B cell (primary cell): ENCODE data around the gene EVA1A. TPM values are rescaled to one million over a fixed set of nuclear protein-coding genes. Genes with fewer than 3 reads are reported as not detected.

Experiments
- ATAC-seq: fragments of 200-7000 bp; cut with Tn5 transposase; one replicate; pipeline ENCODE4 v1.10.0; 2021; ENCODE audit warnings: low read depth, mild to moderate bottlenecking, moderate number of reproducible peaks, moderate library complexity
- CTCF ChIA-PET: fragments of 350-600 bp; sonication (Branson Sonifier 250); formaldehyde crosslinking; loops from one replicate; lab custom pipeline; 2021; ENCODE audit warnings: antibody characterized with exemption, inconsistent platforms; lab: Charles Lee
- POLR2A ChIA-PET: fragments of 350-600 bp; sonication (Branson Sonifier 250); formaldehyde crosslinking; loops from one replicate; lab custom pipeline; 2021; ENCODE audit warnings: antibody characterized with exemption; lab: Charles Lee
- DNase-seq: peaks from one replicate; pipeline ENCODE4 v3.0.0; 2013
- H2AFZ ChIP-seq: 2 replicates; pipeline ENCODE4 v1.6.1; 2012; ENCODE audit warnings: mild to moderate bottlenecking, low read depth, low read length; ENCODE audit not compliant: insufficient read depth, poor library complexity, severe bottlenecking
- H3K27ac ChIP-seq, 2 donors: 1 replicate in 1 of 2; 2 replicates in 1 of 2; pipeline ENCODE4 v1.5.1; 2012 to 2013; ENCODE audit warnings: low read length in 2 of 2, mild to moderate bottlenecking in 2 of 2, moderate library complexity in 1 of 2
- H3K27me3 ChIP-seq, 4 experiments: fragments of 200-600 bp in 1 of 4; sonication (generic) in 1 of 4; replicated peaks in 1 of 4; 1 replicate in 2 of 4; 2 replicates in 2 of 4; pipeline versions ENCODE4 v1.6.1 to v1.7.0; 2013 to 2016; ENCODE audit warnings: low read length in 3 of 4, mild to moderate bottlenecking in 2 of 4, mixed read lengths in 1 of 4, moderate library complexity in 1 of 4; ENCODE audit not compliant: insufficient read depth in 4 of 4, control insufficient read depth in 3 of 4; ENCODE audit errors: control extremely low read depth in 1 of 4
- H3K36me3 ChIP-seq, 2 experiments: replicated peaks in 1 of 2; 1 replicate in 1 of 2; 2 replicates in 1 of 2; pipeline versions ENCODE4 v1.6.1 to v1.7.1; 2013; ENCODE audit warnings: low read length in 1 of 2; ENCODE audit not compliant: insufficient read depth in 2 of 2, control insufficient read depth in 1 of 2; ENCODE audit errors: control extremely low read depth in 1 of 2, extremely low read depth in 1 of 2
- H3K4me1 ChIP-seq, 2 donors: fragments of 200-600 bp in 1 of 2; sonication (generic) in 1 of 2; 1 replicate in 1 of 2; 2 replicates in 1 of 2; pipeline versions ENCODE4 v1.5.1 to v1.6.1; 2013 to 2017; ENCODE audit warnings: low read length in 2 of 2; ENCODE audit not compliant: control insufficient read depth in 2 of 2, insufficient read depth in 2 of 2
- H3K4me2 ChIP-seq: replicated peaks from 2 replicates; pipeline ENCODE3; 2012; ENCODE audit warnings: mild to moderate bottlenecking, low read depth, low read length; ENCODE audit not compliant: poor library complexity, severe bottlenecking
- H3K4me3 ChIP-seq, 5 experiments: fragments of 200-600 bp in 1 of 5; sonication (generic) in 1 of 5; 1 replicate in 3 of 5; 2 replicates in 2 of 5; pipeline versions ENCODE4 v1.5.1 to v1.7.0; 2011 to 2016; ENCODE audit warnings: low read length in 4 of 5, mild to moderate bottlenecking in 4 of 5, low read depth in 2 of 5, control low read depth in 1 of 5, moderate library complexity in 1 of 5; ENCODE audit not compliant: insufficient read depth in 1 of 5; ENCODE audit errors: control extremely low read depth in 1 of 5, extremely low read depth in 1 of 5
- H3K79me2 ChIP-seq: fragments of 200-600 bp; sonication (generic); one replicate; pipeline ENCODE4 v1.6.0; 2016; ENCODE audit warnings: low read length; ENCODE audit not compliant: control insufficient read depth, insufficient read depth
- H3K9ac ChIP-seq: fragments of 200-600 bp; sonication (generic); 2 replicates; pipeline ENCODE4 v1.6.1; 2017; ENCODE audit warnings: mild to moderate bottlenecking, low read length, moderate library complexity
- H3K9me3 ChIP-seq, 3 donors: one replicate each; pipeline versions ENCODE4 v1.6.1 to v1.7.1; 2013; ENCODE audit warnings: low read length in 2 of 3; ENCODE audit not compliant: control insufficient read depth in 2 of 3, insufficient read depth in 1 of 3; ENCODE audit errors: control extremely low read depth in 1 of 3
- H4K20me1 ChIP-seq: 2 replicates; pipeline ENCODE4 v1.6.0; 2012; ENCODE audit warnings: mild to moderate bottlenecking, low read length; ENCODE audit not compliant: insufficient read depth, control insufficient read depth, poor library complexity, severe bottlenecking
- H3K27ac Mint-ChIP-seq: one replicate; pipeline ENCODE4 v1.8.0; 2021; ENCODE audit warnings: mixed read lengths
- H3K27me3 Mint-ChIP-seq: one replicate; pipeline ENCODE4 v1.8.0; 2021; ENCODE audit warnings: mixed read lengths
- H3K4me1 Mint-ChIP-seq: one replicate; pipeline ENCODE4 v1.8.0; 2021; ENCODE audit warnings: mixed read lengths
- H3K4me3 Mint-ChIP-seq: one replicate; pipeline ENCODE4 v1.8.0; 2021; ENCODE audit warnings: mixed read lengths
- H3K9me3 Mint-ChIP-seq: one replicate; pipeline ENCODE4 v1.8.0; 2022; ENCODE audit warnings: mixed read lengths; ENCODE audit not compliant: insufficient read depth
- EZH2 ChIP-seq: IDR thresholded peaks from 2 replicates; pipeline ENCODE4 v1.6.1; 2012; ENCODE audit warnings: borderline replicate concordance, low read depth, mild to moderate bottlenecking, moderate library complexity, low read length; ENCODE audit not compliant: insufficient read depth, poor library complexity, severe bottlenecking
- WGBS: methylation state at CpG from one replicate; pipeline ENCODE4 v1.1.5; 2013; ENCODE audit warnings: missing lambda C conversion rate; ENCODE audit not compliant: insufficient coverage; 5-methylcytosine and 5-hydroxymethylcytosine counted together
- intact Hi-C: fragments of 100-400 bp; cut with micrococcal nuclease; formaldehyde crosslinking; loops from one replicate; pipeline ENCODE4 v1.10.0; 2022
- polyA plus RNA-seq: library from polyadenylated mRNA; depleted of rRNA; stranded (reverse); fragments of >200 nt; gene quantifications from 2 replicates; pipeline ENCODE4 v1.2.3, GENCODE V29; 2012
- total RNA-seq, 2 donors: library from RNA; stranded (reverse); fragments of 120-200 nt in 1 of 2; gene quantifications; 1 replicate in 1 of 2; 2 replicates in 1 of 2; pipeline versions ENCODE4 v1.2.3 to v1.2.4, GENCODE V29; 2013 to 2022
- TF ChIP-seq, protein P1 (sequence below): fragments of 200-600 bp; IDR thresholded peaks from one replicate; pipeline ENCODE4 v1.8.0; 2022; ENCODE audit warnings: antibody characterized with exemption, mild to moderate bottlenecking

Gene EVA1A
- total and polyA plus RNA-seq, 2 donors (not counting 1 experiment from before 2014, with no cell fraction given): not detected

DNA sequence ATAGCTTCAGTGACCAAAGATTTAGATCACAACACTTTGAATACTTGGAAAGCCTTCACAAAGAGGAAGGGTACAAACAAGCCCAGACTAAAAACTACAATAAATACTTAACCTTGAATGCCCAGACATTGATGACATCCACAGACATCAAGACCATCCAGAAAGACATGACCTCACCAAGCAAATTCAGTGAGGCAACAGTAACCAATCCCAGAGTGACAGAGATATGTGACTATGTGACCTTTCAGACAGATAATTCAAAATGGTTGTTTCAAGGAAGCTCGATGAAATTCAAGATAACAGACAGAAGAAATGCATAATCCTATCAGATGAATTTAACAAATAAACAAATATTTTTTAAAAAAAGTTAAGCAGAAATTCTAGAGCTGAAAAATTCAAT lies 19.9 kb upstream of the EVA1A start:
- ATAC-seq (no peak), DNase-seq (no peak)
- Mint-ChIP-seq H3K27me3 (peaks cover 24% of the 10 kb centered on the region), H3K4me3 (no peak overlapping the region), H3K27ac (no peak overlapping the region), H3K4me1 (no peaks in the 10 kb centered on the region), H3K9me3 (no peaks in the 10 kb centered on the region)
- H3K27me3 ChIP-seq: peaks cover 0 to 6% (median 3%) of the 10 kb centered on the region in 4 experiments
- H3K9ac ChIP-seq: no peak overlapping the region
- WGBS: no CpG with 5 or more reads among the region's 1 CpG
- ChIA-PET POLR2A (no interaction called here), CTCF (no interaction called here)
- H3K4me2 ChIP-seq: no peak overlapping the region
- no peak for TF ChIP-seq EZH2
- TF ChIP-seq, protein P1, sequence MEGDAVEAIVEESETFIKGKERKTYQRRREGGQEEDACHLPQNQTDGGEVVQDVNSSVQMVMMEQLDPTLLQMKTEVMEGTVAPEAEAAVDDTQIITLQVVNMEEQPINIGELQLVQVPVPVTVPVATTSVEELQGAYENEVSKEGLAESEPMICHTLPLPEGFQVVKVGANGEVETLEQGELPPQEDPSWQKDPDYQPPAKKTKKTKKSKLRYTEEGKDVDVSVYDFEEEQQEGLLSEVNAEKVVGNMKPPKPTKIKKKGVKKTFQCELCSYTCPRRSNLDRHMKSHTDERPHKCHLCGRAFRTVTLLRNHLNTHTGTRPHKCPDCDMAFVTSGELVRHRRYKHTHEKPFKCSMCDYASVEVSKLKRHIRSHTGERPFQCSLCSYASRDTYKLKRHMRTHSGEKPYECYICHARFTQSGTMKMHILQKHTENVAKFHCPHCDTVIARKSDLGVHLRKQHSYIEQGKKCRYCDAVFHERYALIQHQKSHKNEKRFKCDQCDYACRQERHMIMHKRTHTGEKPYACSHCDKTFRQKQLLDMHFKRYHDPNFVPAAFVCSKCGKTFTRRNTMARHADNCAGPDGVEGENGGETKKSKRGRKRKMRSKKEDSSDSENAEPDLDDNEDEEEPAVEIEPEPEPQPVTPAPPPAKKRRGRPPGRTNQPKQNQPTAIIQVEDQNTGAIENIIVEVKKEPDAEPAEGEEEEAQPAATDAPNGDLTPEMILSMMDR: no peak
- no peaks in the 10 kb centered on the region for H3K79me2 ChIP-seq
- H3K4me1 ChIP-seq: no peaks in the 10 kb centered on the region
- intact Hi-C loops: no loop called here
- no peak overlapping the region for H2AFZ ChIP-seq
- no peaks in the 10 kb centered on the region for H3K36me3 ChIP-seq
- no peak overlapping the region for H3K27ac ChIP-seq
- peaks cover 0 to 6% (median 0%) of the 10 kb centered on the region in 3 donors for H3K9me3 ChIP-seq
- no peaks in the 10 kb centered on the region for H4K20me1 ChIP-seq
- H3K4me3 ChIP-seq: no peak overlapping the region

DNA sequence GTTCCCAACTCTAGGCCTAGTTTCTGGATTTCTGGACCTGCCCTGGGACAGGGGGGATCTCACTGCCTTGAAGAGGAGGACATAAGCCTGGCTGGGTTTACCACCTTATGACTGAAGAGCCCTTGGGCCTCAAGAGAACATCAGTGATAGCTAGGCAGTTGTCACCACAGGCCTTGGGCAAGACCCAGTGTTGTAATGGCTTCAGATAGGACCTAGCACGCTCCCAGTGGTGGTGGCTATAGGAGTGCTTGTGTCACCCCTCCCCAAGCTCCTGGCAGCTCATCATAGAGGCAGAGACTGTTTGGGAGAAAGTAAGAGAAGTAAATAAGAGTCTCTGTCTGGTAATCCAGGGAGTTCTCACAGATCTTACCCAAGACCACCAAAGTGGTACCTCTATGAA lies 19.4 kb upstream of the EVA1A start:
- Mint-ChIP-seq H3K27ac (no peak overlapping the region), H3K4me3 (no peak overlapping the region), H3K9me3 (no peaks in the 10 kb centered on the region), H3K4me1 (no peaks in the 10 kb centered on the region), H3K27me3 (peaks cover 24% of the 10 kb centered on the region)
- TF ChIP-seq EZH2: no peak
- TF ChIP-seq, protein P1: no peak
- POLR2A ChIA-PET: no interaction called here
- H3K9me3 ChIP-seq: peaks cover 0 to 6% (median 0%) of the 10 kb centered on the region in 3 donors
- H3K36me3 ChIP-seq: no peaks in the 10 kb centered on the region
- H3K4me3 ChIP-seq: no peak overlapping the region
- no peak overlapping the region for H2AFZ ChIP-seq
- H3K79me2 ChIP-seq: no peaks in the 10 kb centered on the region
- 100% methylated on average over 1 of the region's 1 CpG for WGBS
- intact Hi-C loops: no loop called here
- H3K4me2 ChIP-seq: no peak overlapping the region
- DNase-seq: no peak
- CTCF ChIA-PET: no interaction called here
- no peaks in the 10 kb centered on the region for H4K20me1 ChIP-seq
- no peak overlapping the region for H3K27ac ChIP-seq
- no peak overlapping the region for H3K9ac ChIP-seq
- no peak for ATAC-seq
- no peaks in the 10 kb centered on the region for H3K4me1 ChIP-seq
- H3K27me3 ChIP-seq: peaks cover 0 to 6% (median 3%) of the 10 kb centered on the region in 4 experiments
